ENCODE results near the gene CD274.

The CD274 gene

DNA sequence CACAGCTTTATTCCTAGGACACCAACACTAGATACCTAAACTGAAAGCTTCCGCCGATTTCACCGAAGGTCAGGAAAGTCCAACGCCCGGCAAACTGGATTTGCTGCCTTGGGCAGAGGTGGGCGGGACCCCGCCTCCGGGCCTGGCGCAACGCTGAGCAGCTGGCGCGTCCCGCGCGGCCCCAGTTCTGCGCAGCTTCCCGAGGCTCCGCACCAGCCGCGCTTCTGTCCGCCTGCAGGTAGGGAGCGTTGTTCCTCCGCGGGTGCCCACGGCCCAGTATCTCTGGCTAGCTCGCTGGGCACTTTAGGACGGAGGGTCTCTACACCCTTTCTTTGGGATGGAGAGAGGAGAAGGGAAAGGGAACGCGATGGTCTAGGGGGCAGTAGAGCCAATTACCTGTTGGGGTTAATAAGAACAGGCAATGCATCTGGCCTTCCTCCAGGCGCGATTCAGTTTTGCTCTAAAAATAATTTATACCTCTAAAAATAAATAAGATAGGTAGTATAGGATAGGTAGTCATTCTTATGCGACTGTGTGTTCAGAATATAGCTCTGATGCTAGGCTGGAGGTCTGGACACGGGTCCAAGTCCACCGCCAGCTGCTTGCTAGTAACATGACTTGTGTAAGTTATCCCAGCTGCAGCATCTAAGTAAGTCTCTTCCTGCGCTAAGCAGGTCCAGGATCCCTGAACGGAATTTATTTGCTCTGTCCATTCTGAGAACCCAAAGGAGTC, at the start of gene CD274:
Gene CD274, plus strand, starts transcription at position 184 of the 733 bp plus-strand sequence. CDS start 5,572 bp downstream, outside the sequence.
- peak; percentile 52 for DNase-seq (ENCODE audit: low spot score)
- in situ Hi-C loops (cut with MboI; ENCODE audit: low pct_unique_long_range_greater_than_20kb, low sequenced_read_pairs, unreplicated experiment) = no loop called here
- TF ChIP-seq, protein P1, sequence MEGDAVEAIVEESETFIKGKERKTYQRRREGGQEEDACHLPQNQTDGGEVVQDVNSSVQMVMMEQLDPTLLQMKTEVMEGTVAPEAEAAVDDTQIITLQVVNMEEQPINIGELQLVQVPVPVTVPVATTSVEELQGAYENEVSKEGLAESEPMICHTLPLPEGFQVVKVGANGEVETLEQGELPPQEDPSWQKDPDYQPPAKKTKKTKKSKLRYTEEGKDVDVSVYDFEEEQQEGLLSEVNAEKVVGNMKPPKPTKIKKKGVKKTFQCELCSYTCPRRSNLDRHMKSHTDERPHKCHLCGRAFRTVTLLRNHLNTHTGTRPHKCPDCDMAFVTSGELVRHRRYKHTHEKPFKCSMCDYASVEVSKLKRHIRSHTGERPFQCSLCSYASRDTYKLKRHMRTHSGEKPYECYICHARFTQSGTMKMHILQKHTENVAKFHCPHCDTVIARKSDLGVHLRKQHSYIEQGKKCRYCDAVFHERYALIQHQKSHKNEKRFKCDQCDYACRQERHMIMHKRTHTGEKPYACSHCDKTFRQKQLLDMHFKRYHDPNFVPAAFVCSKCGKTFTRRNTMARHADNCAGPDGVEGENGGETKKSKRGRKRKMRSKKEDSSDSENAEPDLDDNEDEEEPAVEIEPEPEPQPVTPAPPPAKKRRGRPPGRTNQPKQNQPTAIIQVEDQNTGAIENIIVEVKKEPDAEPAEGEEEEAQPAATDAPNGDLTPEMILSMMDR (IDR thresholded peaks at IDR 0.05; ENCODE audit: extremely low read depth, insufficient read depth, missing control alignments) = peak; percentile 73

DNA sequence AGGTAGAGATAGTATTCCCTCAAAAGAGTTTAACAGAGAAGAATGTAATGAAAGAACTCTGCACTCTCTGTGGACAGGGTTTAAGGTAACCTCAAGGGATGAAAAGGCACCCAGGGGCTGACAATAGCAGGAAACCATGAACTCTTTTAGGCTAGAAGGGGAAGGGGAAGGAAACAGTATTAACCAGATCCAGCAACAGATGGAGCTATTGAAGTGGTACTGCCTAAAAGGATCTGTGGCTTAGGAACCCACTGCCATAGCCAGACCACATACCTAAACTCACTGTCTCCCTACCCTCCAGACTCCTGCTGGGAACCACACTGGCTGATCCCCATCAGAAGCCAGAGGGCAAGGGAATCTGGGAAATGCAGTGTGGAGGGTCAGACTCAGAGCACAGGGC, 48.1 kb upstream of the CD274 start:
- DNase-seq (ENCODE audit: low spot score) = no peak
- TF ChIP-seq, protein P1 (IDR thresholded peaks at IDR 0.05; ENCODE audit: extremely low read depth, insufficient read depth, missing control alignments) = no peak
- in situ Hi-C loops (cut with MboI; ENCODE audit: low pct_unique_long_range_greater_than_20kb, low sequenced_read_pairs, unreplicated experiment) = no loop called here

DNA sequence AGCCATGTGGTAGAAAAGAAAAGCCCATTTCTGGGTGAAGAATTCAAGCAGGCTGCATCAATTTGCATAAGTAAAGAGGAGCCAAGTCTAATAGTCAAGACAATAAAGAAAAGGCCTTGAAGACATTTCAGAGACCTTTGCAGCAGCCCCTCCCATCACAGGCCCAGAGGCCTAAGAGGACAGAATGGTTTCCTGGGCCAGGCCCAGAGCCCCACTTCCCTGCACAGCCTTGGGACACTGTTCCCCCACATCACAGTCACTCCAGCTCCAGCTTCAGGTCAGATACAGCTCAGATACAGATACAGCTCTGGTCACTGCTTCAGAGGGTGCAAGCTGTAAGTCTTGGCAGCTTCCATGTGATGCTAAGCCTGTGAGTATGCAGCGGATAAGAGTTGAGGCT, 41.7 kb upstream of the CD274 start:
- TF ChIP-seq, protein P1 (IDR thresholded peaks at IDR 0.05; ENCODE audit: extremely low read depth, insufficient read depth, missing control alignments) = no peak

DNA sequence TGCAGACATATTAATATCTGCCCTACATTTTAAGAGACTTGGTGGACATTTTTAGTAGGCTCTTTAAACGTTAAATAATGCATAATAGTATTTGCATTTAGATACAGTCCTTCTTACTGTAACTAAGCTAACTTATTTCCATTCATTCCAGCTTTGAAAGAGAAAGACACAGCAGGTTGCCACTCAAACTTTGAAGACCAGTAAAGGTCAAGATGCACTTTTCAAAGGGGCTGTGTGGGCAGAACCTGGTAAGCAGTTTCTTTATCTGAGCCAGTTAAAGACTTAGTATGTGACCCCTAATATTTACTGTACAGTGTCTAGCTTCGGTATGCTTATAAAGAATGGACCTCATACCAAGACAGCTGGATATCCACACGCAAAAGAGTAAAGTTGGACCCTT, 33.4 kb upstream of the CD274 start:
- TF ChIP-seq, protein P1 (IDR thresholded peaks at IDR 0.05; ENCODE audit: extremely low read depth, insufficient read depth, missing control alignments) = no peak
- in situ Hi-C loops (cut with MboI; ENCODE audit: low pct_unique_long_range_greater_than_20kb, low sequenced_read_pairs, unreplicated experiment) = no loop called here

More for the DNA sequence above, 41.7 kb upstream of the CD274 start:
- in situ Hi-C loops (cut with MboI; ENCODE audit: low pct_unique_long_range_greater_than_20kb, low sequenced_read_pairs, unreplicated experiment) = no loop called here
- DNase-seq (ENCODE audit: low spot score) = no peak

DNA sequence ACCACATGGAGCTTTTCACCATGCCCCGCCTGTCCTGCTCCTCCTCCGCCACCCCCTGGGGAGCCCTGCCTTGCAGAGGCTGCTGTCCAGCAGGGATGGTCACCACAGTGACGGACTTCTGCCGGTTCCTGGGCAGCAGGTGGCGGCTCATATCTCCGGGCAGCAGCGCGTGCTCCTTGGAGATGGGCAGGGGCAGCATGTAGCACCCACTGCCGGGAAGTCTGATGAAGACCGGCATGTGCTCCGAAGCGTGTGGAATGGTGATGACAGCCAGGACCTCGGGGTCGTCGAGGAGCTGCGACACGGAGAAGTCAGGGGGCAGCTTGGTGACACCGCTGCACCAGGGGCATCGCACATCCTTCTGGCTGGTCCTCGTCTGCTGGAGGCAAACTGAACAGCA, 31.9 kb upstream of the CD274 start:
- TF ChIP-seq, protein P1 (IDR thresholded peaks at IDR 0.05; ENCODE audit: extremely low read depth, insufficient read depth, missing control alignments) = no peak
- DNase-seq (ENCODE audit: low spot score) = no peak
- in situ Hi-C loops (cut with MboI; ENCODE audit: low pct_unique_long_range_greater_than_20kb, low sequenced_read_pairs, unreplicated experiment) = no loop called here

More for the DNA sequence above, 33.4 kb upstream of the CD274 start:
- no peak for DNase-seq (ENCODE audit: low spot score)

DNA sequence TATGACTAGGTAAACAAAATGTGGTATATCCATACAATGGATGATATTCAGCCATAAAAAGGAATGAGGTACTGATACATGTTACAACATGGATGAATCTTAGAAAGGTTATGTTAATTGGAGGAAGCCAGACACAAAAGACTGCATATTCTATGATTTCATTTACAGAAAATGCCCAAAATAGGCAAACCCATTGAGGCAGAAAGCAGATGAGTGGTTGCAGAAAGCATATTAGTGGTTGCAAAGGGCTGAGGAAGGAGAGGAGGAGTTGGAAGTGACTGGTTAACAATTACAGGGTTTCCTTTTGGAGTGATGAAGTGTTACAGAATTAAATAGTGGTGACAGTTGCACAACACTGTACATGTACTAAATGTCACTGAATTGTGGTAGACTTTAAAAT, 30.4 kb upstream of the CD274 start:
- no peak for DNase-seq (ENCODE audit: low spot score)
- TF ChIP-seq, protein P1 (IDR thresholded peaks at IDR 0.05; ENCODE audit: extremely low read depth, insufficient read depth, missing control alignments) = no peak
- in situ Hi-C loops (cut with MboI; ENCODE audit: low pct_unique_long_range_greater_than_20kb, low sequenced_read_pairs, unreplicated experiment) = loop anchor here (10.0 kb wide), 1 partner anchor 235 kb away; the partner anchor contains the start of gene INSL6
